A172 (cell line): Measurements from ENCODE around the gene RAC2. TPM values are rescaled to one million over a fixed set of nuclear protein-coding genes. Genes with fewer than 3 reads are reported as not detected.

Experiments
- DNase-seq: peaks from one replicate; pipeline ENCODE4 v3.0.0-alpha.2; 2015; ENCODE audit warnings: low spot score
- total RNA-seq: library from RNA; depleted of rRNA; stranded (reverse); fragments of >200 nt; shearing (Covaris generic); gene quantifications from 2 replicates; pipeline ENCODE4 v1.2.3, GENCODE V29; 2014; rRNA removed

Gene RAC2
- total RNA-seq, 1 experiment from 2014 or later: 51.7 TPM

- DNase-seq: no peak
Observed at GRCh38 chr22:37176464-37177061, 67.5 kb downstream of the RAC2 start.

- no peak for DNase-seq
Observed at GRCh38 chr22:37175414-37176281, 68.4 kb downstream of the RAC2 start.

Other genes starting within 250 kb of the RAC2 start
- 37.3 and 48.1 TPM in 2 replicates for gene TST, start 224.8 kb downstream of the RAC2 start, total RNA-seq
- gene MPST, start 224.5 kb downstream of the RAC2 start, total RNA-seq: 57.0 and 68.4 TPM in 2 replicates
- gene KCTD17, start 192.5 kb downstream of the RAC2 start, total RNA-seq: 20.5 and 21.3 TPM in 2 replicates
- not detected in 2 replicates for gene TMPRSS6, start 134.6 kb downstream of the RAC2 start, total RNA-seq
- gene IL2RB, start 94.4 kb downstream of the RAC2 start, total RNA-seq: 0.02 TPM in 1 of 2 replicates, not detected in the other
- gene C1QTNF6, start 56.0 kb downstream of the RAC2 start, total RNA-seq: 2.1 and 7.7 TPM in 2 replicates
- not detected in 2 replicates for gene SSTR3, start 31.8 kb downstream of the RAC2 start, total RNA-seq
- 0.26 and 0.43 TPM in 2 replicates for gene CYTH4, start 38.2 kb upstream of the RAC2 start, total RNA-seq
- 0.93 and 1.1 TPM in 2 replicates for gene ELFN2, start 183.2 kb upstream of the RAC2 start, total RNA-seq
- 0.86 and 0.95 TPM in 2 replicates for gene MFNG, start 242.1 kb upstream of the RAC2 start, total RNA-seq